GM13976 (cell line): Measurements from ENCODE around the gene OR6Q1.

ENCODE experiments used
- DNase-seq: peaks from one replicate; pipeline ENCODE4 v3.0.0; 2012; ENCODE audit warnings: low spot score
- in situ Hi-C: fragments of 300-500 bp; cut with MboI; formaldehyde crosslinking; loops from one replicate; pipeline ENCODE4 v1.12.0; 2022; ENCODE audit warnings: low sequenced_read_pairs, mixed read lengths, inconsistent platforms; ENCODE audit not compliant: unreplicated experiment
- TF ChIP-seq, protein P1 (sequence below): IDR thresholded peaks from 2 replicates; pipeline ENCODE4 v1.5.1; 2012; ENCODE audit warnings: borderline replicate concordance, mild to moderate bottlenecking; ENCODE audit not compliant: insufficient read depth; ENCODE audit errors: extremely low read depth, missing control alignments, control extremely low read depth

The OR6Q1 gene

DNA sequence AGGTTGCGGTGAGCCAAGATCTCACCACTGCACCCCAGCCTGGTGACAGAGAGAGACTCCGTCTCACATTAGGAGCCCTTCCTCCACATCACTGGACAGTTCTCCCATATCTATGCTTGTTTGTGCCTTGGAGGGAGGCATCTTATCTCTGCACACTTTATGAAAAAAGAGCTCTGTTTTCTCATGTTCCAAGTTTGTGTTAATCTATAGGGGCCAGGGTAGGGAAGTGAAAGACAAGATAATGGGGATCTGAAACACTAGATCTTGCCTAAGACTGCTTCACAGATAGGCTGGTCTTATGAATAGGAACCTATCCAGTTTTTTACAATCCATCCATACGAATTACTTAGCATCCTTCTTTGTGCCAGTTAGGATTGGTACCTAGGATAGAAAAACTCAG lies 17.1 kb downstream of the OR6Q1 start:
- DNase-seq: no peak

DNA sequence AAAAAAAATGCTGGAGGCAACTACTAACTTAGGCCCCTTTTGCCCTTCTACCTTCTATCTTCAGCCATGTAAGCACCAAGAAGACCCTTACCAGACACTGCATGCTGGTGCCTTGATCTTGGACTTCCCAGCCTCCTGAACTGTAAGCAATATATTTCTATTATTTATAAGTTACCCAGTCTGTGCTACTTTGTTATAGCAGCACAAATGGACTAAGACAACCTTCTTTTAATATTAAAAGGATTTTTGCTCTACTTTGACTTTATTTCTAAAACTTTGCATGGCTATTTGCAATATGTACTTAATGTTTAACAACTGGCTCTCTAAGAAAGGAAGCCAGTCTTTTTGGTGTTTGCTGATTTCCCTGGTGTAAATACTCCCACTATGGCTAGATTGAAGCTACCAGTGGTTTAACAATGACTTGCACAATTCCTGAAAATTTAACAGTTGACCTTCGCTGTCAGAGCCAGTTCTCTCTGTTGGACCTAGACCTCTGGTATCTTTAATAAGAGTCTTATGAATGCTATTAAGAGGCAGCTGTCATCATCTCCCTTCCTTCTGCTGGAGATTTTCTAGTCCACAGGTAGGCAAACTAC lies 25.2 kb downstream of the OR6Q1 start:
- TF ChIP-seq, protein P1, sequence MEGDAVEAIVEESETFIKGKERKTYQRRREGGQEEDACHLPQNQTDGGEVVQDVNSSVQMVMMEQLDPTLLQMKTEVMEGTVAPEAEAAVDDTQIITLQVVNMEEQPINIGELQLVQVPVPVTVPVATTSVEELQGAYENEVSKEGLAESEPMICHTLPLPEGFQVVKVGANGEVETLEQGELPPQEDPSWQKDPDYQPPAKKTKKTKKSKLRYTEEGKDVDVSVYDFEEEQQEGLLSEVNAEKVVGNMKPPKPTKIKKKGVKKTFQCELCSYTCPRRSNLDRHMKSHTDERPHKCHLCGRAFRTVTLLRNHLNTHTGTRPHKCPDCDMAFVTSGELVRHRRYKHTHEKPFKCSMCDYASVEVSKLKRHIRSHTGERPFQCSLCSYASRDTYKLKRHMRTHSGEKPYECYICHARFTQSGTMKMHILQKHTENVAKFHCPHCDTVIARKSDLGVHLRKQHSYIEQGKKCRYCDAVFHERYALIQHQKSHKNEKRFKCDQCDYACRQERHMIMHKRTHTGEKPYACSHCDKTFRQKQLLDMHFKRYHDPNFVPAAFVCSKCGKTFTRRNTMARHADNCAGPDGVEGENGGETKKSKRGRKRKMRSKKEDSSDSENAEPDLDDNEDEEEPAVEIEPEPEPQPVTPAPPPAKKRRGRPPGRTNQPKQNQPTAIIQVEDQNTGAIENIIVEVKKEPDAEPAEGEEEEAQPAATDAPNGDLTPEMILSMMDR: no peak
- DNase-seq: no peak
- in situ Hi-C loops: no loop called here

More for the DNA sequence above, 17.1 kb downstream of the OR6Q1 start:
- in situ Hi-C loops: no loop called here
- TF ChIP-seq, protein P1: no peak

DNA sequence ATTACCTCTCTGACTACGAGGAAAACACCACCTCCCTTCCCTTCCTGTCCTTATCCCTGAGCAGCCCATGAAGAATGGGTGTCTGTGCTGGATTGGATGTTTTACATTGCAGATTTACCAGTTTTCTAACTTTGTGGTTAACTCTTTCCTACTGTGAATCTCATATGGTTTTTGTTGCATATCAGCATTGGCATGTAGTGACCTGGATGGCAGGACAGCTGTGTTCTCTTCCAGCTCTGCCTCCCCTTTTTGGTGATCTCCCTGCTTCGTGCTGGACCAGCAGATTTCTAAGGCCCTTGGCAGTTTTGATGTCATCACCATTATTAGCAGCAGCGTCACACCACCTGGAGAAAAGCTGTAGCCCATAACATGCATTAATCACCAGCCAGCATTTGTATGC lies 26.7 kb downstream of the OR6Q1 start:
- TF ChIP-seq, protein P1: no peak
- in situ Hi-C loops: no loop called here
- no peak for DNase-seq

DNA sequence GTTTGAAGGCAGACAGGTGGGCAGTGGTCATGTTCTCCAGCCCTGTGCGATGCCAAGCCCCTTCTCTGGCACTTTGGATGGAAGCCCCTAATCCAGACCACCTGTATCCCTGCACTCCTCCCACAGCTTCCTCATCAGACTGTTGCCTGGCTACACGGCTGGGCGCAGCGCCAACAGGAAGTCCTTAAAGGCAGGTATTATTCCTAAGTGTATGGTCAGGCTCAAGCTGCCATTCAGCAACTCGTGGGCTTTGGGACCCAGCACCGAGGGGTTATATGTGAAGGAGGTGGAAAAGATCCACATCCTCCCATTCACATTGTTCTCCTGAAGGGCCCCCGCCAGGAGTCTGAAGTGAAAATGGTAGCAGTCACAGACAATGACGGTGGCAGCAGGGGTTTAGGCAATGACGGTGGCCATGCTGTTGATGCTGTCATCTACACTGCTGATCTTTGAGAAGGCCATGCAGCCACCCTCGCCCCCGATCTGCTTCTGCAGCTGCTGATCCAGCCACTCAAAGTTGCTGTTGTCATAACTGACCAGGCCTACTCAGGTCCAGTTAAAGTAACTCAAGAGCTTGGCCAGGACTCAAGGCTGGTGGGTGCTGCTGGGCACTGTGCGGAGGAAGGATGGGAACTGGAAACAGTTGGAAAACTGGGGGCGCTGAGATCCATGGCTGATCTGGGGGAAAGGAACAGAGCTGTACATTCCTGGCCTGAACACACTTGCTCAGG lies 27.7 kb downstream of the OR6Q1 start:
- no peak for DNase-seq
- TF ChIP-seq, protein P1: no peak
- in situ Hi-C loops: no loop called here

DNA sequence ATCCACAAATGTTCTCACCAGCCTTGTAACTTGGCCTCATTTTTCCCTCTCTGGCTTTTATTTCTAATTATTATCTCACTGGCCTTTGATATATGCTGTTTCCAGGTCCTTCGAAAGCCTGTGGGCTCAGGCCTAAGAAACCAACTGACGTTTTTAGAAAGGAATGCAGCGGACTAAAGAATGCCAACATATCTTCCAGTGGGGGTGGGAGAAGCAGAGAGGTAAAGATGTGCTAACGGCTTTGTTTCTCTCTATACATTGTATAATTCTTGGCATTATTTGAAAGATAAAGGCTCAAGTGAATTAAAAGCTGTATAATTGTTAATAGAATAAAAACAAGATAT lies 28.2 kb downstream of the OR6Q1 start:
- DNase-seq: no peak
- in situ Hi-C loops: no loop called here
- TF ChIP-seq, protein P1: no peak

DNA sequence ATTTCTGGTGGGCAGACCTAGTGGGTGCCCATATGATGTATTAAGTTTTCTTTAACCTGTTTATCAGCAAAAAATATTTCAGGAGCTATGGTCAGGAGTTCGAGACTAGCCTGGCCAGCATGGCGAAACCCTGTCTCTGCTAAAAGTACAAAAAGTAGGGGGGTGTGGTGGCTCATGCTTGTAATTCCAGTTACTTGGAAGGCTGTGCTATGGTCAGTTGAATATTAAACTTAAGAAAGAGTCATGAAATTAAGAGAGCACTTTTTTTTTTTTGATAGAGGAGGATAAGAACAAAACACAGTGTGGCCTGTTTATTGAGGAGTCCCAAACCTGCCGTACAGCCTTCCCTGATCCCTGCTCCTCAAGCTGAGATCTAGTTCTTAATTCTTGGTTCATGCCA lies 29.8 kb downstream of the OR6Q1 start:
- TF ChIP-seq, protein P1: no peak
- no peak for DNase-seq
- in situ Hi-C loops: no loop called here
